ENCODE results near the gene ZC3H8. TPM values are rescaled to one million over a fixed set of nuclear protein-coding genes. Genes with fewer than 3 reads are reported as not detected.
A peak's percentile ranks its signal among the peaks of the same experiment; 100 is the strongest.

The ZC3H8 gene
- total and polyA plus RNA-seq, 2 donors (not counting 1 experiment from before 2014, with no cell fraction given) = 5.5 to 26.0 TPM

DNA sequence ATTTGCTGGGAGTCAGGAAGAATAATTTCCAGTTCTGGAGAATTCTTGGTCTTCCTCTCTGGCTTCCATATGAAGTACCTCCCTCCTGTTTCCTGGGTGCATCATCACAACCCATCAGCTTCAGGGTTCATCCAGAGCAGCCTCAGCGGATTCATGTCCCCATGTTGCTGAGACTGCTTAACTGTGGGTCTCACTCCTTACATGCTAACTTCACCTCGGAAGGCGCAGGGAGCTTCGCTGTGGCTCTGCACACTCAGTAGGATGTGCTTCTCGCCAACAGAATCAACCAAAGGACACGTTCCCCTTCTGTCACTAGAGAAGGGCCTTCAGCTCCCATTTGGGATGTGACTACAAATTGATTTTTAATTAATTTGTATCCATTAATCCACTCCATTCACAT, 92.5 kb downstream of the ZC3H8 start:
- POLR2A ChIA-PET = no interaction called here
- H3K9me3 Mint-ChIP-seq (ENCODE audit: insufficient read depth) = no peaks in the 10 kb centered on the region
- 100% methylated on average over 5 of the region's 6 CpGs for WGBS (ENCODE audit: insufficient coverage)

More for the DNA sequence above, 92.5 kb downstream of the ZC3H8 start:
- H3K4me2 ChIP-seq (replicated peaks; ENCODE audit: low read depth, low read length, poor library complexity, severe bottlenecking) = no peak overlapping the region
- H3K4me3 ChIP-seq (ENCODE audit: control extremely low read depth in 1 of 5, extremely low read depth in 1 of 5, insufficient read depth in 1 of 5, low read depth in 2 of 5, low read length in 4 of 5) = no peak overlapping the region
- intact Hi-C loops (cut with micrococcal nuclease) = no loop called here
- TF ChIP-seq, protein P1, sequence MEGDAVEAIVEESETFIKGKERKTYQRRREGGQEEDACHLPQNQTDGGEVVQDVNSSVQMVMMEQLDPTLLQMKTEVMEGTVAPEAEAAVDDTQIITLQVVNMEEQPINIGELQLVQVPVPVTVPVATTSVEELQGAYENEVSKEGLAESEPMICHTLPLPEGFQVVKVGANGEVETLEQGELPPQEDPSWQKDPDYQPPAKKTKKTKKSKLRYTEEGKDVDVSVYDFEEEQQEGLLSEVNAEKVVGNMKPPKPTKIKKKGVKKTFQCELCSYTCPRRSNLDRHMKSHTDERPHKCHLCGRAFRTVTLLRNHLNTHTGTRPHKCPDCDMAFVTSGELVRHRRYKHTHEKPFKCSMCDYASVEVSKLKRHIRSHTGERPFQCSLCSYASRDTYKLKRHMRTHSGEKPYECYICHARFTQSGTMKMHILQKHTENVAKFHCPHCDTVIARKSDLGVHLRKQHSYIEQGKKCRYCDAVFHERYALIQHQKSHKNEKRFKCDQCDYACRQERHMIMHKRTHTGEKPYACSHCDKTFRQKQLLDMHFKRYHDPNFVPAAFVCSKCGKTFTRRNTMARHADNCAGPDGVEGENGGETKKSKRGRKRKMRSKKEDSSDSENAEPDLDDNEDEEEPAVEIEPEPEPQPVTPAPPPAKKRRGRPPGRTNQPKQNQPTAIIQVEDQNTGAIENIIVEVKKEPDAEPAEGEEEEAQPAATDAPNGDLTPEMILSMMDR (IDR thresholded peaks at IDR 0.05) = no peak
- CTCF ChIA-PET = interaction anchor here (0.7 kb wide), 1 partner anchor 9 kb away, joined by 3 read pairs; no protein-coding TSS in a partner anchor
- H2AFZ ChIP-seq (ENCODE audit: insufficient read depth, low read depth, low read length, poor library complexity, severe bottlenecking) = no peak overlapping the region
- no peak overlapping the region for H3K27ac ChIP-seq (ENCODE audit: low read length in 2 of 2)
- peaks cover 0 to 15% (median 0%) of the 10 kb centered on the region in 3 donors for H3K9me3 ChIP-seq (ENCODE audit: control extremely low read depth in 1 of 3, control insufficient read depth in 2 of 3, insufficient read depth in 1 of 3, low read length in 2 of 3)
- Mint-ChIP-seq H3K27me3 (no peaks in the 10 kb centered on the region), H3K4me3 (no peak overlapping the region), H3K4me1 (peaks cover 11% of the 10 kb centered on the region), H3K27ac (peak overlapping the region; percentile 32)
- no peaks in the 10 kb centered on the region for H4K20me1 ChIP-seq (ENCODE audit: control insufficient read depth, insufficient read depth, low read length, poor library complexity, severe bottlenecking)
- DNase-seq = no peak
- H3K36me3 ChIP-seq (replicated peaks in 1 of 2; ENCODE audit: control extremely low read depth in 1 of 2, control insufficient read depth in 1 of 2, extremely low read depth in 1 of 2, insufficient read depth in 2 of 2, low read length in 1 of 2) = no peaks in the 10 kb centered on the region
- peaks cover 0 to 3% of the 10 kb centered on the region in 2 donors for H3K4me1 ChIP-seq (ENCODE audit: control insufficient read depth in 2 of 2, insufficient read depth in 2 of 2, low read length in 2 of 2)
- no peak for ATAC-seq (ENCODE audit: low read depth)
- no peaks in the 10 kb centered on the region for H3K79me2 ChIP-seq (ENCODE audit: control insufficient read depth, insufficient read depth, low read length)
- no peak overlapping the region for H3K9ac ChIP-seq (ENCODE audit: low read length)
- H3K27me3 ChIP-seq (replicated peaks in 1 of 4; ENCODE audit: control extremely low read depth in 1 of 4, control insufficient read depth in 3 of 4, insufficient read depth in 4 of 4, low read length in 3 of 4) = no peaks in the 10 kb centered on the region

Other genes starting within 250 kb of the ZC3H8 start
- 21.0 and 21.1 TPM in 2 replicates for gene TMEM87B, start 199.8 kb downstream of the ZC3H8 start, total RNA-seq
- gene TMEM87B, start 199.8 kb downstream of the ZC3H8 start, polyA plus RNA-seq = 9.4 and 16.3 TPM in 2 replicates
- 1.1 and 1.2 TPM in 2 replicates for gene FBLN7, start 116.7 kb downstream of the ZC3H8 start, total RNA-seq
- 0.13 and 0.46 TPM in 2 replicates for gene FBLN7, start 116.7 kb downstream of the ZC3H8 start, polyA plus RNA-seq
- gene ZC3H6, start 20.6 kb upstream of the ZC3H8 start, total RNA-seq = 16.6 and 21.9 TPM in 2 replicates
- 2.8 and 4.4 TPM in 2 replicates for gene ZC3H6, start 20.6 kb upstream of the ZC3H8 start, polyA plus RNA-seq
- gene RGPD8, start 178.6 kb upstream of the ZC3H8 start, total RNA-seq = 28.1 and 31.2 TPM in 2 replicates
- gene RGPD8, start 178.6 kb upstream of the ZC3H8 start, polyA plus RNA-seq = 1.5 and 3.4 TPM in 2 replicates
- gene TTL, start 227.1 kb upstream of the ZC3H8 start, total RNA-seq = 31.4 and 32.7 TPM in 2 replicates
- 8.5 and 9.5 TPM in 2 replicates for gene TTL, start 227.1 kb upstream of the ZC3H8 start, polyA plus RNA-seq

Measured in B cell (primary cell).